HG02973 (cell line): ENCODE measurements around the gene AQP4.

Experiments used
- ATAC-seq: cut with Tn5 transposase; IDR thresholded peaks from one replicate; pipeline ENCODE4 v1.9.1; 2021; ENCODE audit warnings: moderate library complexity; ENCODE audit not compliant: unreplicated experiment

AQP4 gene

GRCh38 chr18:26865557-26865956, at the start of gene AQP4:
TSS of gene AQP4 (minus strand) at chr18:26865707. CDS start at chr18:26865689, 18 bp downstream.
- ATAC-seq, result no peak

- ATAC-seq, result no peak
Observed at GRCh38 chr18:26911840-26912239, 46.3 kb upstream of the AQP4 start.

GRCh38 chr18:26909599-26910290, 44.2 kb upstream of the AQP4 start:
- no peak for ATAC-seq

GRCh38 chr18:26908906-26909305, 43.4 kb upstream of the AQP4 start:
- no peak for ATAC-seq

GRCh38 chr18:26902291-26902690, 36.8 kb upstream of the AQP4 start:
- no peak for ATAC-seq

GRCh38 chr18:26901020-26901419, 35.5 kb upstream of the AQP4 start:
- no peak for ATAC-seq

- ATAC-seq, result no peak
Observed at GRCh38 chr18:26894426-26894825, 28.9 kb upstream of the AQP4 start.

GRCh38 chr18:26893996-26894395, 28.5 kb upstream of the AQP4 start:
- no peak for ATAC-seq

GRCh38 chr18:26888259-26888658, 22.8 kb upstream of the AQP4 start:
- ATAC-seq, result no peak

- ATAC-seq, result no peak
Observed at GRCh38 chr18:26875040-26875654, 9.6 kb upstream of the AQP4 start.

GRCh38 chr18:26874283-26874682, 8.8 kb upstream of the AQP4 start:
- no peak for ATAC-seq

- ATAC-seq, result peak; percentile 69
Observed at GRCh38 chr18:26869640-26870039, 4.1 kb upstream of the AQP4 start.

- no peak for ATAC-seq
Observed at GRCh38 chr18:26868968-26869586, 3.6 kb upstream of the AQP4 start.

GRCh38 chr18:26867471-26867870, 2.0 kb upstream of the AQP4 start:
- ATAC-seq, result no peak

GRCh38 chr18:26864658-26865057, 849 bp downstream of the AQP4 start:
- ATAC-seq, result no peak

GRCh38 chr18:26863921-26864497, 1.5 kb downstream of the AQP4 start:
- ATAC-seq, result no peak

- no peak for ATAC-seq
Observed at GRCh38 chr18:26863122-26863879, 2.2 kb downstream of the AQP4 start.

GRCh38 chr18:26862084-26862483, 3.4 kb downstream of the AQP4 start:
- no peak for ATAC-seq

- ATAC-seq, result no peak
Observed at GRCh38 chr18:26854292-26854881, 11.1 kb downstream of the AQP4 start.

- ATAC-seq, result no peak
Observed at GRCh38 chr18:26853401-26853800, 12.1 kb downstream of the AQP4 start.

GRCh38 chr18:26843760-26844159, 21.7 kb downstream of the AQP4 start:
- ATAC-seq, result no peak
